ENCODE results near the gene MAEA. TPM values are rescaled to one million over a fixed set of nuclear protein-coding genes. Genes with fewer than 3 reads are reported as not detected.
A peak's percentile ranks its signal among the peaks of the same experiment; 100 is the strongest.

MAEA gene
- total RNA-seq, 1 donor from 2014 or later: 24.5 TPM

DNA sequence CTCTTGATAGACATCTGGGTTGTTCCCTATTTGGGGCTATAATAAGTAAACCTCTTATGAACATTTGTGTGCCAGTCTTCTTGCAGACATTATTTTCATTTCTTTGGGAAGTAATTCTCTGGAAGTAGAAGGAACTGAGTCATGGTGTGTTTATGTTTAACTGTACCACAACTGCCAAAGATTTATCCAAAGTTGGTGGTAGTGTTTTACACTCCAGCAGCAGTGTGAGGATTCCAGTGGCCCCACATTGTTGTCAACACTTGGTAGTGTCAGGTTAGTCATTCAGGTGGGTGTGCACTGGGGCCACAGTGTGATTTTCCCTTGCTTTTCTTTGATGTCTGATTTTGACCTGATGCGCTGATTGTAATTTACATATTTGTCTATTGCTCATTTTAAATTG, 52.3 kb downstream of the MAEA start:
- Histone ChIP-seq H3K4me1 (ENCODE audit: control insufficient read depth in 3 of 3, insufficient read depth in 3 of 3, low read length in 3 of 3) (peaks cover 3 to 11% (median 6%) of the 10 kb centered on the region in 3 donors), H3K36me3 (ENCODE audit: control insufficient read depth in 3 of 3, insufficient read depth in 3 of 3, low read length in 3 of 3) (peaks cover 43 to 47% (median 44%) of the 10 kb centered on the region in 3 donors)

DNA sequence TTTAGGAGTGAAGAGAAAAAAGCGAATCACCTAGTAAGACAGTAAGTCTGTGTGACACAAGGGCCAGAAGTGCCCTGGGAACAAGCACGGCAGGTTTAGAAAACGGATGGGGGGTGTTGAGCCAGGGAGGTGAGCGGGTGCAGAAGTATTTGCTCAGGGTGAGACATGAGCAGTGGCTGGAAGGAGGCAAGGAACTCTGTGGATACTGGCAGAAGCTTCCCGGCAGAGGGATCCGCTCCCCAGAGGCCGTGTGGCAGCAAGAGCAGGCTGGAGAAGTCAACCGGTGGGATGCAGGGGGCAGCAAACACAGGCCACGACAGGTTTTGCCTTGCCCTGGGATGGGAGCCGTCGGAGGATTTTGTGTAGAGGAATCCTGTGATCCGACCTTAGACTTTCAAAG, 55.0 kb downstream of the MAEA start:
- H3K27me3 ChIP-seq (ENCODE audit: control insufficient read depth in 3 of 3, insufficient read depth in 3 of 3, low read length in 3 of 3): no peaks in the 10 kb centered on the region
- H3K9ac ChIP-seq (ENCODE audit: low read depth in 1 of 3, low read length in 3 of 3): peak overlapping the region in 1 of 3 donors; percentile 54
- H3K27ac ChIP-seq (ENCODE audit: low read depth, low read length): no peak overlapping the region
- H3K4me1 ChIP-seq (ENCODE audit: control insufficient read depth in 3 of 3, insufficient read depth in 3 of 3, low read length in 3 of 3): peaks cover 18 to 27% (median 21%) of the 10 kb centered on the region in 3 donors
- no peak overlapping the region for H3K4me3 ChIP-seq (ENCODE audit: low read length in 3 of 3)
- no peaks in the 10 kb centered on the region for H3K9me3 ChIP-seq (ENCODE audit: control insufficient read depth in 3 of 3, low read length in 3 of 3)
- H3K36me3 ChIP-seq (ENCODE audit: control insufficient read depth in 3 of 3, insufficient read depth in 3 of 3, low read length in 3 of 3): peaks cover 22 to 27% (median 22%) of the 10 kb centered on the region in 3 donors

More for the DNA sequence above, 52.3 kb downstream of the MAEA start:
- Histone ChIP-seq H3K27me3 (ENCODE audit: control insufficient read depth in 3 of 3, insufficient read depth in 3 of 3, low read length in 3 of 3) (no peaks in the 10 kb centered on the region), H3K9me3 (ENCODE audit: control insufficient read depth in 3 of 3, low read length in 3 of 3) (no peaks in the 10 kb centered on the region), H3K9ac (ENCODE audit: low read depth in 1 of 3, low read length in 3 of 3) (no peak overlapping the region), H3K27ac (ENCODE audit: low read depth, low read length) (no peak overlapping the region), H3K4me3 (ENCODE audit: low read length in 3 of 3) (no peak overlapping the region)

DNA sequence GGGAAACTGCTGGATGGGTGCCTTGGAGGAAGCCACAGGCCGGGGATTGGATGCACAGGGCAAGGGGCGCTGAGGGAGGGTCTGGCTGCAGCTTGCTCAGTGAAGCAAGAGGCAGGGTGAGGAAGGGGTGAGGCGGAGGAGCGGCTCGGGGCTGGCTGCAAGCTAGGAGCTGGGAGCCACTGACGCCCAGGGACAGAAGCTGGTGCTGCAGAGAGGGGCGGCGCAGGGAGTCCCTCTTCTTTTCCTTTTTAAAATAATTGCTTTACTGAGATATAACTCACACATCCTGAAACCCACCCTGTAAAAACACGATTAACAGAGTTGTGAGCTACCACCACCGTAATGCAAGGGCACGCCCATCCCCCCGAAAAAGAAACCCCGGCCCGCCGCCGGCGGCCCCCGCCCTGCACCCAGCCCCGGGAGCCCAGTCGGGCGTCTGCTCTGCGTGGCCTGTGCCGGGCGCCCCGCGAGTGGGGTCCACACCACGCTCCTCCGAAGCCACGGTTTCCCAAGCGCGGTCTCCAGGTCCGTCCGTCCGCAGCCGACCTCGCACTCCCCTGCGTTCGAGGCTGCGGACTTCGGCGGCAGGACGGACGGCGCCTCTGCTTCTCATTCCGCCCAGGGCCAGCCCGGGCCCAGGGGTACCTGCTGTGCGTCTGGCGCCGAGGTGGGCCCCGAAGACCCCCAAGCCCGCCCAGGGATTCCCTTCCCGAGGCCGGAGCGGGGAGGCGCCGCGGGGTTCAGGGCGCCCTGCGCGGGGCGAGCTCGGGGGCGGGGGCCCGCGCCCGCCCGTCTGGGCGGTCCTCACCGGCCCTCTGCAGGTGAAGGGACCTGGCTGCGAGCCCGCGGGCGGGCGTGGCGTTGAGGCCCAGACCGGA, 56.5 kb downstream of the MAEA start:
- H3K36me3 ChIP-seq (ENCODE audit: control insufficient read depth in 3 of 3, insufficient read depth in 3 of 3, low read length in 3 of 3): peaks cover 17 to 21% (median 17%) of the 10 kb centered on the region in 3 donors
- H3K4me1 ChIP-seq (ENCODE audit: control insufficient read depth in 3 of 3, insufficient read depth in 3 of 3, low read length in 3 of 3): peaks cover 18 to 27% (median 21%) of the 10 kb centered on the region in 3 donors
- no peaks in the 10 kb centered on the region for H3K9me3 ChIP-seq (ENCODE audit: control insufficient read depth in 3 of 3, low read length in 3 of 3)
- H3K27ac ChIP-seq (ENCODE audit: low read depth, low read length): peak overlapping the region; percentile 82
- peak overlapping the region; percentile 66 to 85 (median 79) for H3K9ac ChIP-seq (ENCODE audit: low read depth in 1 of 3, low read length in 3 of 3)
- H3K4me3 ChIP-seq (ENCODE audit: low read length in 3 of 3): peak overlapping the region; percentile 69 to 84 (median 80)
- no peaks in the 10 kb centered on the region for H3K27me3 ChIP-seq (ENCODE audit: control insufficient read depth in 3 of 3, insufficient read depth in 3 of 3, low read length in 3 of 3)

GRCh38 chr4:1346781-1347409, 57.2 kb downstream of the MAEA start, which contains the start of gene UVSSA:
UVSSA (plus strand) TSS chr4:1347208; CDS start chr4:1348092, 884 bp downstream.
- Histone ChIP-seq H3K27ac (ENCODE audit: low read depth, low read length) (peak within 1 kb of the TSS; percentile 91), H3K9ac (ENCODE audit: low read depth in 1 of 3, low read length in 3 of 3) (peak within 1 kb of the TSS; percentile 83 to 90 (median 90)), H3K4me1 (ENCODE audit: control insufficient read depth in 3 of 3, insufficient read depth in 3 of 3, low read length in 3 of 3) (peaks cover 18 to 31% (median 21%) of the 10 kb centered on the region in 3 donors), H3K36me3 (ENCODE audit: control insufficient read depth in 3 of 3, insufficient read depth in 3 of 3, low read length in 3 of 3) (peaks cover 12 to 16% (median 13%) of the 10 kb centered on the region in 3 donors), H3K27me3 (ENCODE audit: control insufficient read depth in 3 of 3, insufficient read depth in 3 of 3, low read length in 3 of 3) (no peaks in the 10 kb centered on the region), H3K4me3 (ENCODE audit: low read length in 3 of 3) (peak within 1 kb of the TSS; percentile 83 to 86 (median 85)), H3K9me3 (ENCODE audit: control insufficient read depth in 3 of 3, low read length in 3 of 3) (no peaks in the 10 kb centered on the region)

DNA sequence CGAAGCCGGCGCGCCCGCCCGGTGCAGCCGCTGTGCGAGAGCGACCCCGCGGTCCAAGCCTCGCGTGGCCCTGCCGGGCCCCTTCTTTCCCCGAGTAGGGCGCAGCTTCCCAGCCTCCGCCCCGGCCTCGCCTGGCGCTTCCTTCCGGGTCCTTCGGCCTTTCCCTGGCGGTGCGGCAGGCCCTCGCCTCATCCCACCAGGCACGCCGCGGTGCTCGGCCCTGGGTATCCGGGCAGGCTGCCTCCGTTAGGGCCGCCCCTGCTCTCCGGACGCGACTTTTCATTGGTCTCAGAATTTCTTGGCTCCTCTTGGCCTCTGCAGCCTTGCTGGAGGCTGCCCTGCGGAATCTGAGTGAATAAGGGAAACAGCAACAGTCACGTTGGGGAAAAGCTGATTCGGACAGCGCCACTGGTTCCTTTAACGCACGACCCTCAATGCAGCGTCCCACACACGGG, 57.7 kb downstream of the MAEA start:
- H3K36me3 ChIP-seq (ENCODE audit: control insufficient read depth in 3 of 3, insufficient read depth in 3 of 3, low read length in 3 of 3): peaks cover 16 to 17% (median 16%) of the 10 kb centered on the region in 3 donors
- peaks cover 18 to 33% (median 21%) of the 10 kb centered on the region in 3 donors for H3K4me1 ChIP-seq (ENCODE audit: control insufficient read depth in 3 of 3, insufficient read depth in 3 of 3, low read length in 3 of 3)
- H3K9ac ChIP-seq (ENCODE audit: low read depth in 1 of 3, low read length in 3 of 3): peak overlapping the region; percentile 83 to 90 (median 90)
- no peaks in the 10 kb centered on the region for H3K27me3 ChIP-seq (ENCODE audit: control insufficient read depth in 3 of 3, insufficient read depth in 3 of 3, low read length in 3 of 3)
- peak overlapping the region; percentile 83 to 86 (median 85) for H3K4me3 ChIP-seq (ENCODE audit: low read length in 3 of 3)
- H3K27ac ChIP-seq (ENCODE audit: low read depth, low read length): peak overlapping the region; percentile 91
- no peaks in the 10 kb centered on the region for H3K9me3 ChIP-seq (ENCODE audit: control insufficient read depth in 3 of 3, low read length in 3 of 3)

- Histone ChIP-seq H3K9me3 (ENCODE audit: control insufficient read depth in 3 of 3, low read length in 3 of 3) (no peaks in the 10 kb centered on the region), H3K4me3 (ENCODE audit: low read length in 3 of 3) (peak overlapping the region; percentile 83 to 86 (median 85)), H3K9ac (ENCODE audit: low read depth in 1 of 3, low read length in 3 of 3) (peak overlapping the region; percentile 83 to 90 (median 90)), H3K36me3 (ENCODE audit: control insufficient read depth in 3 of 3, insufficient read depth in 3 of 3, low read length in 3 of 3) (peaks cover 14 to 20% (median 17%) of the 10 kb centered on the region in 3 donors), H3K27ac (ENCODE audit: low read depth, low read length) (peak overlapping the region; percentile 91), H3K27me3 (ENCODE audit: control insufficient read depth in 3 of 3, insufficient read depth in 3 of 3, low read length in 3 of 3) (no peaks in the 10 kb centered on the region), H3K4me1 (ENCODE audit: control insufficient read depth in 3 of 3, insufficient read depth in 3 of 3, low read length in 3 of 3) (peaks cover 18 to 33% (median 21%) of the 10 kb centered on the region in 3 donors)
Observed at GRCh38 chr4:1348014-1348513, 58.4 kb downstream of the MAEA start.

- no peak overlapping the region for H3K27ac ChIP-seq (ENCODE audit: low read depth, low read length)
- peaks cover 18 to 33% (median 21%) of the 10 kb centered on the region in 3 donors for H3K4me1 ChIP-seq (ENCODE audit: control insufficient read depth in 3 of 3, insufficient read depth in 3 of 3, low read length in 3 of 3)
- H3K9ac ChIP-seq (ENCODE audit: low read depth in 1 of 3, low read length in 3 of 3): peak overlapping the region; percentile 43 to 90 (median 83)
- H3K4me3 ChIP-seq (ENCODE audit: low read length in 3 of 3): no peak overlapping the region
- peaks cover 12 to 20% (median 17%) of the 10 kb centered on the region in 3 donors for H3K36me3 ChIP-seq (ENCODE audit: control insufficient read depth in 3 of 3, insufficient read depth in 3 of 3, low read length in 3 of 3)
- H3K27me3 ChIP-seq (ENCODE audit: control insufficient read depth in 3 of 3, insufficient read depth in 3 of 3, low read length in 3 of 3): no peaks in the 10 kb centered on the region
- no peaks in the 10 kb centered on the region for H3K9me3 ChIP-seq (ENCODE audit: control insufficient read depth in 3 of 3, low read length in 3 of 3)
Observed at GRCh38 chr4:1348746-1349145, 59.1 kb downstream of the MAEA start.

GRCh38 chr4:1349359-1350168, 59.9 kb downstream of the MAEA start:
- peak overlapping the region in 1 of 3 donors; percentile 45 for H3K9ac ChIP-seq (ENCODE audit: low read depth in 1 of 3, low read length in 3 of 3)
- H3K36me3 ChIP-seq (ENCODE audit: control insufficient read depth in 3 of 3, insufficient read depth in 3 of 3, low read length in 3 of 3): peaks cover 12 to 20% (median 19%) of the 10 kb centered on the region in 3 donors
- no peaks in the 10 kb centered on the region for H3K27me3 ChIP-seq (ENCODE audit: control insufficient read depth in 3 of 3, insufficient read depth in 3 of 3, low read length in 3 of 3)
- H3K4me1 ChIP-seq (ENCODE audit: control insufficient read depth in 3 of 3, insufficient read depth in 3 of 3, low read length in 3 of 3): peaks cover 18 to 33% (median 21%) of the 10 kb centered on the region in 3 donors
- H3K9me3 ChIP-seq (ENCODE audit: control insufficient read depth in 3 of 3, low read length in 3 of 3): no peaks in the 10 kb centered on the region
- H3K4me3 ChIP-seq (ENCODE audit: low read length in 3 of 3): no peak overlapping the region
- no peak overlapping the region for H3K27ac ChIP-seq (ENCODE audit: low read depth, low read length)

DNA sequence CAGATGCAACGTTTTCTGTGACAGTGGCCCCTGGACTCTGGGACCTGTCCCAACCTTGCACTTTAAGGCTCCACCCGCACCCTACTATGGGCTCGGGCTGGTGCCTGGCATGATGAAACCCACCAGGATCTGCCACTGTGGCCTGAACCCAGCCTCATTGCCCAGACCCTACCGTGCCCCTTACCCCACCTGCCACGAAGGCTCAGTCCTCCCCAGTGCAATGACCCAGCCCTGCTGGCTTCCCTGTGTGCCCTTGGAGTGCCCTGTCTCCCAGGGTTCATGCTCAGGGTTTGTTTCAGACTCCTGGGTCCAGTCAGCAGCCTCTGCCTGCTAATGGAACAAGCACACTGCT, 60.5 kb downstream of the MAEA start:
- H3K27me3 ChIP-seq (ENCODE audit: control insufficient read depth in 3 of 3, insufficient read depth in 3 of 3, low read length in 3 of 3): no peaks in the 10 kb centered on the region
- peaks cover 14 to 23% (median 21%) of the 10 kb centered on the region in 3 donors for H3K36me3 ChIP-seq (ENCODE audit: control insufficient read depth in 3 of 3, insufficient read depth in 3 of 3, low read length in 3 of 3)

More for the DNA sequence above, 60.5 kb downstream of the MAEA start:
- Histone ChIP-seq H3K27ac (ENCODE audit: low read depth, low read length) (no peak overlapping the region), H3K9me3 (ENCODE audit: control insufficient read depth in 3 of 3, low read length in 3 of 3) (no peaks in the 10 kb centered on the region), H3K4me3 (ENCODE audit: low read length in 3 of 3) (no peak overlapping the region), H3K9ac (ENCODE audit: low read depth in 1 of 3, low read length in 3 of 3) (peak overlapping the region in 1 of 3 donors; percentile 45), H3K4me1 (ENCODE audit: control insufficient read depth in 3 of 3, insufficient read depth in 3 of 3, low read length in 3 of 3) (peaks cover 18 to 29% (median 21%) of the 10 kb centered on the region in 3 donors)

Data from skeletal muscle tissue (tissue), 4 donors.